ENCODE measurements around the gene LGR6.
"Not testable (repeated sequence)": the region's sequence is repeated elsewhere in the genome, so short reads cannot be mapped to it uniquely, and the experiment has no call there.

LGR6 gene

DNA sequence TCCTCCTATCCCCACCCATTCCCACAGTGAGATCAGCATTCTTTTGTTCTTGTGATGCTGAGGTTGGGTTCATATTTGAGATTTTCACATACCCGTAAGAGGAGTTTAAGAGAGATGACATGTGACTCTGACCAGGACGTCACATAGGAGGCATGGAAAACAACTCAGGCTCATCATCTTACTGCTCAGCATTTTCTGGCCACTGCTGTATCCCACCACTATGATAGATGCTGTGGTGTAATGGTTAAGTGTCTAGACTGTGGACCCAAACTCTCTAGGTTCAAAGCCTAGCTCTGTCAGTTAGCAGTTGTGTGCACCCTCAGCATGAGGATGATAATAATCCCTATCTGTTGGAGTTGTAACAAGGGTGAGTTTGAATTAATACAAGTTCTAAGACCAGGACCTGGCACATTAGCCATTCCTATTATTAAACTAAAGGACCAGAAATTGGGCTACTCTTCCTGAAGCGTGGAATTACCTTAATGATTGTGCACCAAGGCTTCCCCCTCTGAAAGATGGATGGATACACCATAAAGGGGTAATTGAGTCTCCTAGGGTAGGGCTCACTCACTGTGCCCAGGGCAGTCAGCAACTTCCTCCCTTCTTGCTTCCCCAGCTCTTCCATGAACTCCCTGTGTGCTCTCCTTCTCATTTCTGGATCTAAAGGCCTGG lies 40.9 kb downstream of the LGR6 start:
- H3K27ac ChIP-seq = no peak overlapping the region
- peak; percentile 72 for DNase-seq

DNA sequence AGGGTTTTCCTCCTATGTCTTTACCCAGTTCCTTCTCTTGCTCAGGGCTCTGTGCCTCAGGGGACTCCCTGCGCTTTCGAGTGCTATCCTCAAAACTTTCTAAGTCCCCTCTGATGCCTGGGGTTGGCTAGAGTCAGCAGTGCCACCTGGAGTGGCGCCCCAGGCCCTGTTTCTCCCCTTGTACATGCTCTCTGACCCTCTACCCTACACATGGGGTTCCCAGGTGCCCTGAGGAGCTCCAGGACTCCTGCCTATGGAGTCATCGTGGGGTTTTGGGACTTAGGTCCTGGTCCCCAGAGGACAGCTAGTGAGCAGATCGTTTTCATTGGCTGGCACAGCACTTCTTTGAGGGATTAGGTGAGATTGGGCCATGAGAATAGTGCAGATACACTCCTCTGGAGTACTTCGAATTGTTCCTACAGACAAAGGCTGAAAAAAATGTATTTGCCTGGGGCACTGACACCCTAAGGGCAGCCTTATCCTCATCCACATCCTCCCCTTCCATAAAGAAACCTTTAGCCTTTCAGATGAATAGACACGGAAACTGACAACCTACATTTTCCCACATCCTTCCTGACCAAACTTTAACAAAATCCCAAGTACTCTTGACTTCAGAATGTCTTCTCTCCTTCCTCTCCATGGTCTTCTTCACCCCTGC lies 41.5 kb downstream of the LGR6 start:
- in situ Hi-C loops (cut with HindIII; ENCODE audit: low pct_ligation_motif_present, low sequenced_read_pairs) = no loop called here
- no peak for DNase-seq
- H3K27me3 ChIP-seq (replicated peaks) = no peaks in the 10 kb centered on the region
- TF ChIP-seq, protein P1, sequence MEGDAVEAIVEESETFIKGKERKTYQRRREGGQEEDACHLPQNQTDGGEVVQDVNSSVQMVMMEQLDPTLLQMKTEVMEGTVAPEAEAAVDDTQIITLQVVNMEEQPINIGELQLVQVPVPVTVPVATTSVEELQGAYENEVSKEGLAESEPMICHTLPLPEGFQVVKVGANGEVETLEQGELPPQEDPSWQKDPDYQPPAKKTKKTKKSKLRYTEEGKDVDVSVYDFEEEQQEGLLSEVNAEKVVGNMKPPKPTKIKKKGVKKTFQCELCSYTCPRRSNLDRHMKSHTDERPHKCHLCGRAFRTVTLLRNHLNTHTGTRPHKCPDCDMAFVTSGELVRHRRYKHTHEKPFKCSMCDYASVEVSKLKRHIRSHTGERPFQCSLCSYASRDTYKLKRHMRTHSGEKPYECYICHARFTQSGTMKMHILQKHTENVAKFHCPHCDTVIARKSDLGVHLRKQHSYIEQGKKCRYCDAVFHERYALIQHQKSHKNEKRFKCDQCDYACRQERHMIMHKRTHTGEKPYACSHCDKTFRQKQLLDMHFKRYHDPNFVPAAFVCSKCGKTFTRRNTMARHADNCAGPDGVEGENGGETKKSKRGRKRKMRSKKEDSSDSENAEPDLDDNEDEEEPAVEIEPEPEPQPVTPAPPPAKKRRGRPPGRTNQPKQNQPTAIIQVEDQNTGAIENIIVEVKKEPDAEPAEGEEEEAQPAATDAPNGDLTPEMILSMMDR (IDR thresholded peaks at IDR 0.05; ENCODE audit: low read depth, low read length, missing control alignments) = no peak
- peak overlapping the region; percentile 77 for H3K27ac ChIP-seq
- H3K36me3 ChIP-seq (replicated peaks) = no peaks in the 10 kb centered on the region
- no peak overlapping the region for H3K4me3 ChIP-seq (ENCODE audit: low read depth, low read length)

More for the DNA sequence above, 40.9 kb downstream of the LGR6 start:
- H3K4me3 ChIP-seq (ENCODE audit: low read depth, low read length) = no peak overlapping the region
- no peaks in the 10 kb centered on the region for H3K27me3 ChIP-seq (replicated peaks)
- in situ Hi-C loops (cut with HindIII; ENCODE audit: low pct_ligation_motif_present, low sequenced_read_pairs) = no loop called here
- no peaks in the 10 kb centered on the region for H3K36me3 ChIP-seq (replicated peaks)
- TF ChIP-seq, protein P1 (IDR thresholded peaks at IDR 0.05; ENCODE audit: low read depth, low read length, missing control alignments) = no peak

DNA sequence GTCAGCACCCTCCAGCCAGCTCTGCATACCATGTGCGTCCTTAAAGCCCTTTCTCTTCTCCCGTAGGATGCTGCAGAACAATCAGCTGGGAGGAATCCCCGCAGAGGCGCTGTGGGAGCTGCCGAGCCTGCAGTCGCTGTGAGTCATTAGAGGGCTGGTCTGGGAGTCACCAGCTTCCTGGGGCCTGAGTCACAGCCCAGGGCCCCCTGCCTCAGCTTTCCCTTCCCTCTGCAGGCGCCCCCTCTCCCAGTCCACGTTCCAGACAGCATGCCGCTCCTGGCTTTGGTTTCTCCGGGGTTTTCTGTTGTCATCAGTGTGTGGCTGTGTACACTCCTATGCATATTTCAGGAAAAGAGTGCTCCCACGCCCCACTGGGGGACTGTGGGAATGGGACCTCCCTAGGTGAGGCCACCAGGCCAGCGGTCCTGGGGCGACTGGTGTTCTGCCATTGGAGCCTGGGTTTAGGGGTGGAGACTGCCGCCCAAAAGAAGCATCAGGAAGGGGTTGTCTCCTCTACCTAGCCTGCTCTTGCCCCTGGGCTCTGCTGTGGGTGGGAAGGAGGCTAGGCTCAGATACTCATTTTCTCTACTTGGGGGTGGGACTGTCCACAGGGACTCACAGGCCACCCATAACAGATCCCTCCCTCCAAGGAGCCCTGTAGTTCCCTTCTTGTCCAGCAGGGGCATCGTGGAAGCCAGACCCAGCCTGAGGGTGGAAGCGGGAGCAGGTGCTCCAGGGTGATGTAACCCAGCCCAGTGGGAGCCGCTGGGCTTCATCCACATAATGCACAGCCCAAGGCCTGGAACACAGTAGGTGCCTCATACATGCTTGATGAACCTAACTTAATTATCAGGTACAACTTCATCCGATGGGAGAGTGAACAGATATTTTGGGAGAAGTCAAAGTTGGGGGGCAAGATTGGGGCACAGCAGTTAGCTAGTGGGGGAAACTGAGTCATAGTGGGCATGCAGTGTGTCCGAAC lies 42.5 kb downstream of the LGR6 start:
- in situ Hi-C loops (cut with HindIII; ENCODE audit: low pct_ligation_motif_present, low sequenced_read_pairs) = no loop called here
- Histone ChIP-seq H3K27ac (peak overlapping the region; percentile 77), H3K36me3 (replicated peaks) (no peaks in the 10 kb centered on the region), H3K4me3 (ENCODE audit: low read depth, low read length) (peak overlapping the region; percentile 40), H3K27me3 (replicated peaks) (peaks cover 4% of the 10 kb centered on the region)
- TF ChIP-seq, protein P1 (IDR thresholded peaks at IDR 0.05; ENCODE audit: low read depth, low read length, missing control alignments) = peak; percentile 98
- DNase-seq = peak; percentile 96

DNA sequence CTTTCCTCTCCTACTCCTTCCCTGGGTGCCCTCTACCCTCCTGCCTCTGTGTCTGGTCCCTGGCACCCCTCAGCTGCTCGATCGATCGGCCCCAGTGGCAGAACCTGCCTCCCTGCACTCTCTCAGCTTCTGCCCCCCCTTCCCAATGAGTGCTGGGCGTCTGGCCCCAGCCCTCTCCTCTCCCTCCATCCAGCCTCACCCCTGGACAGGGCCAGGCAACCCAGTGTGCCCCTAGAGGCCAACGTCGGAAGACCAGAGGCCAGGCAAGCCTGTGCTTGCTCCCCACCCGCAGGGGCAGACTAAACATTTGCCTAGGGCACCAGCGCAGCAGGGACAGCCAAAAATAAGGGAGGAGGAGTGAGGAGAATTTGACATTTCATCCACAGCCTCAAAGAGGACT lies 43.5 kb downstream of the LGR6 start:
- no peaks in the 10 kb centered on the region for H3K36me3 ChIP-seq (replicated peaks)
- no peak overlapping the region for H3K4me3 ChIP-seq (ENCODE audit: low read depth, low read length)
- in situ Hi-C loops (cut with HindIII; ENCODE audit: low pct_ligation_motif_present, low sequenced_read_pairs) = no loop called here
- H3K27ac ChIP-seq = no peak overlapping the region
- peak; percentile 9 for DNase-seq
- TF ChIP-seq, protein P1 (IDR thresholded peaks at IDR 0.05; ENCODE audit: low read depth, low read length, missing control alignments) = peak; percentile 73
- peaks cover 9% of the 10 kb centered on the region for H3K27me3 ChIP-seq (replicated peaks)

DNA sequence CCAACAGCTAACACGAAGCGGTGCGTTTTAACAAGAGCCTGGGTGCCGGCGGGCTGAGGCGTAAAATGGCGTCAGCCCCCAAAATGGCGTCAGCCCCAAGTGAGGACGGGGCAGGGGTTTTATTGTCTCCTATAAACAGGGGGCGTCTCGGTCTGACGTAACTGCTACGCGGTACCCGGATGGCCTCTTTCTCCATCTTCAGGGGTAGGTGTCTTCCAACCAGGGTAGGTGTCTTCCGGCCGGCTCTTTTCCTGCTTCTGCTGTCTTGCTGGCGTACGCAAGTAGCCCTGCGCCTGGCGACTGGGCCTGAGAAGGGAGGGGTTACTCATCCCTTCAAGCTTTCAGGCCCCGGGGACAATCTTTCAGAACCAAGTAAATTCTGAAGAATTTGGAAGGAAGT lies 45.3 kb downstream of the LGR6 start:
- in situ Hi-C loops (cut with HindIII; ENCODE audit: low pct_ligation_motif_present, low sequenced_read_pairs) = no loop called here
- H3K27me3 ChIP-seq (replicated peaks) = peaks cover 25% of the 10 kb centered on the region
- TF ChIP-seq, protein P1 (IDR thresholded peaks at IDR 0.05; ENCODE audit: low read depth, low read length, missing control alignments) = no peak
- H3K27ac ChIP-seq = no peak overlapping the region
- no peak overlapping the region for H3K4me3 ChIP-seq (ENCODE audit: low read depth, low read length)
- no peak for DNase-seq
- H3K36me3 ChIP-seq (replicated peaks) = no peaks in the 10 kb centered on the region

DNA sequence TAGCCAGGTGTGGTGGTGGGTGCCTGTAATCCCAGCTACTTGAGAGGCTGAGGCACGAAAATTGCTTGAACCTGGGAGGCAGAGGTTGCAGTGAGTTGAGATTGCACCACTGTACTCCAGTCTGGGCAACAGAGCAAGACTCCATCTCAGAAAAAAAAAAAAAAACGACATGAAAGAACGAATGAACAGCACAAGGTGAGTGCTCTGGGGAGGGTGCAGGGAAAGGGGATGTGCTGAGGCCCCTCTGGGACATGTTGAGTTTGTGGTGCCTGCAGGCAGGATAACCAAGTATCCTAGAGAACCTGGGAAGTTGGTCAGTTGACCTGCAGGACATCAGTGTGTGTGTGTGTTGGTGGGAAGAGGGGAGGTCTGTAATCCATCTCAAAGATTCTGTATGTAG lies 46.6 kb downstream of the LGR6 start:
- DNase-seq; H3K36me3 ChIP-seq (replicated peaks); in situ Hi-C loops (cut with HindIII; ENCODE audit: low pct_ligation_motif_present, low sequenced_read_pairs); H3K27ac ChIP-seq; H3K4me3 ChIP-seq (ENCODE audit: low read depth, low read length): not testable (repeated sequence)
- peaks cover 25% of the 10 kb centered on the region for H3K27me3 ChIP-seq (replicated peaks)
